IMR-90 (cell line): ENCODE data around the gene RNF225. TPM values are rescaled to one million over a fixed set of nuclear protein-coding genes. Genes with fewer than 3 reads are reported as not detected.

ENCODE experiments used
- ATAC-seq: fragments of 200-7000 bp; cut with Tn5 transposase; 2 replicates; pipeline ENCODE4 v1.9.1; 2020; ENCODE audit warnings: low read depth, mild to moderate bottlenecking, moderate library complexity
- BruUV-seq: library from RNA; stranded (reverse); fragments of 400-500 nt; replicated peaks from 2 replicates; lab custom pipeline; 2021; lab: Mats Ljungman, UMichigan
- CTCF ChIA-PET: fragments of 300-600 bp; formaldehyde crosslinking; extraction: SDS; loops from one replicate; lab custom pipeline; 2021; ENCODE audit warnings: antibody characterized with exemption; lab: Yijun Ruan, JAX
- POLR2A ChIA-PET: fragments of 300-600 bp; sonication (Branson Sonifier 250); formaldehyde crosslinking; loops from one replicate; lab custom pipeline; 2022; ENCODE audit warnings: antibody characterized with exemption; ENCODE audit not compliant: unreplicated experiment; lab: Charles Lee
- DNase-seq: peaks from one replicate; pipeline ENCODE4 v3.0.0; 2013
- H2AFZ ChIP-seq: replicated peaks from 2 replicates; pipeline ENCODE3; 2013; ENCODE audit warnings: low read length, mild to moderate bottlenecking; ENCODE audit not compliant: poor library complexity
- H2AK5ac ChIP-seq: 2 replicates; pipeline ENCODE4 v1.6.1; 2013; ENCODE audit warnings: low read depth, low read length, inconsistent platforms
- H2AK9ac ChIP-seq: replicated peaks from 2 replicates; pipeline ENCODE3; 2013; ENCODE audit warnings: mild to moderate bottlenecking, low read depth, low read length, moderate library complexity; ENCODE audit not compliant: poor library complexity
- H2BK120ac ChIP-seq: 2 replicates; pipeline ENCODE4 v1.6.1; 2013; ENCODE audit warnings: low read depth, low read length, inconsistent platforms
- H2BK15ac ChIP-seq: 3 replicates; pipeline ENCODE4 v1.6.1; 2013; ENCODE audit warnings: low read depth, low read length, inconsistent platforms
- H2BK20ac ChIP-seq: 2 replicates; pipeline ENCODE4 v1.6.1; 2013; ENCODE audit warnings: low read depth, mild to moderate bottlenecking, inconsistent platforms, low read length, moderate library complexity
- H2BK5ac ChIP-seq: 2 replicates; pipeline ENCODE4 v1.6.1; 2013; ENCODE audit warnings: mild to moderate bottlenecking, low read depth, low read length, inconsistent platforms; ENCODE audit not compliant: poor library complexity, severe bottlenecking
- H3K14ac ChIP-seq: replicated peaks from 2 replicates; pipeline ENCODE4 v1.6.1; 2013; ENCODE audit warnings: low read depth, low read length, inconsistent platforms
- H3K18ac ChIP-seq: 2 replicates; pipeline ENCODE4 v1.6.1; 2013; ENCODE audit warnings: low read depth, low read length, control low read depth
- H3K23ac ChIP-seq: 2 replicates; pipeline ENCODE4 v1.6.1; 2013; ENCODE audit warnings: low read depth, low read length, inconsistent platforms
- H3K27ac ChIP-seq: 2 replicates; pipeline ENCODE4 v1.5.1; 2013; ENCODE audit warnings: mild to moderate bottlenecking, control low read depth, low read length; ENCODE audit not compliant: insufficient read depth
- H3K27me3 ChIP-seq: 2 replicates; pipeline ENCODE4 v1.6.1; 2013; ENCODE audit warnings: low read length; ENCODE audit not compliant: control insufficient read depth, insufficient read depth
- H3K36me3 ChIP-seq: 2 replicates; pipeline ENCODE4 v1.6.1; 2013; ENCODE audit warnings: low read length, mixed read lengths; ENCODE audit not compliant: control insufficient read depth, insufficient read depth
- H3K4ac ChIP-seq: 2 replicates; pipeline ENCODE4 v1.6.1; 2013; ENCODE audit warnings: low read depth, low read length, inconsistent platforms
- H3K4me1 ChIP-seq: 2 replicates; pipeline ENCODE4 v1.6.1; 2013; ENCODE audit warnings: low read length, mixed read lengths; ENCODE audit not compliant: control insufficient read depth, insufficient read depth
- H3K4me2 ChIP-seq: 2 replicates; pipeline ENCODE4 v1.6.1; 2013; ENCODE audit warnings: low read depth, mild to moderate bottlenecking, control low read depth, low read length, moderate library complexity
- H3K4me3 ChIP-seq: 2 replicates; pipeline ENCODE4 v1.5.1; 2013; ENCODE audit warnings: low read depth, mild to moderate bottlenecking, control low read depth, low read length, moderate library complexity; ENCODE audit not compliant: insufficient read depth
- H3K56ac ChIP-seq: 2 replicates; pipeline ENCODE4 v1.6.1; 2013; ENCODE audit warnings: low read length, inconsistent platforms; ENCODE audit not compliant: insufficient read depth; ENCODE audit errors: extremely low read depth
- H3K79me1 ChIP-seq, 2 experiments: 2 replicates each; pipeline ENCODE4 v1.6.1; 2013; ENCODE audit warnings: low read length in 2 of 2, inconsistent platforms in 1 of 2, low read depth in 1 of 2
- H3K9ac ChIP-seq: 2 replicates; pipeline ENCODE4 v1.6.1; 2013; ENCODE audit warnings: low read depth, low read length, control low read depth
- H3K9me1 ChIP-seq: 2 replicates; pipeline ENCODE4 v1.6.1; 2013; ENCODE audit warnings: low read length, inconsistent platforms; ENCODE audit not compliant: insufficient read depth
- H3K9me3 ChIP-seq: 2 replicates; pipeline ENCODE4 v1.6.1; 2013; ENCODE audit warnings: low read length; ENCODE audit not compliant: control insufficient read depth, insufficient read depth
- H4K20me1 ChIP-seq: 2 replicates; pipeline ENCODE4 v1.6.1; 2013; ENCODE audit warnings: low read length, inconsistent platforms; ENCODE audit not compliant: insufficient read depth
- H4K5ac ChIP-seq: 2 replicates; pipeline ENCODE4 v1.6.1; 2013; ENCODE audit warnings: mild to moderate bottlenecking, low read depth, low read length, control low read depth
- H4K8ac ChIP-seq, 2 experiments: 2 replicates each; pipeline ENCODE4 v1.6.1; 2013; ENCODE audit warnings: low read depth in 2 of 2, low read length in 2 of 2, control low read depth in 1 of 2, inconsistent platforms in 1 of 2
- H4K91ac ChIP-seq: 2 replicates; pipeline ENCODE4 v1.6.1; 2013; ENCODE audit warnings: low read depth, low read length, inconsistent platforms; ENCODE audit not compliant: insufficient read depth
- MXI1 ChIP-seq: IDR thresholded peaks from 2 replicates; pipeline ENCODE4 v1.6.1; 2012; ENCODE audit warnings: low read depth, mild to moderate bottlenecking, low read length, moderate library complexity, borderline replicate concordance
- RFX5 ChIP-seq: IDR thresholded peaks from 2 replicates; pipeline ENCODE4 v1.8.0; 2012; ENCODE audit warnings: low read depth, mild to moderate bottlenecking, low read length, moderate library complexity
- WGBS, 2 experiments: methylation state at CpG; one replicate each; pipeline versions ENCODE4 v1.1.5 to v1.1.7; 2013; ENCODE audit warnings: missing lambda C conversion rate in 2 of 2; ENCODE audit not compliant: insufficient read length in 1 of 2; ENCODE audit errors: extremely low coverage in 2 of 2; 5-methylcytosine and 5-hydroxymethylcytosine counted together
- dilution Hi-C: fragments of 300-500 bp; cut with HindIII; formaldehyde crosslinking; loops from one replicate; pipeline ENCODE4 v1.14.3; 2018; ENCODE audit warnings: low sequenced_read_pairs; ENCODE audit not compliant: unreplicated experiment
- in situ Hi-C: fragments of 300-500 bp; cut with MboI; formaldehyde crosslinking; loops from 3 replicates; pipeline ENCODE4 v1.14.3; 2019; ENCODE audit warnings: low sequenced_read_pairs, inconsistent platforms, mixed read lengths
- intact Hi-C: fragments of 100-400 bp; cut with micrococcal nuclease; formaldehyde crosslinking; loops from 2 replicates; pipeline ENCODE4 v1.10.0; 2022
- polyA plus RNA-seq, 3 experiments: library from polyadenylated mRNA; depleted of rRNA; stranded (reverse); fragments of >200 nt; gene quantifications; 2 replicates each; pipeline ENCODE4 v1.2.3, GENCODE V29; 2012; ENCODE audit warnings: low replicate concordance in 1 of 3
- total RNA-seq: library from RNA; depleted of rRNA; stranded (reverse); fragments of >200 nt; gene quantifications from 2 replicates; pipeline ENCODE4 v1.2.3, GENCODE V29; 2012

RNF225 gene
- total and polyA plus RNA-seq, 2 of the 4 experiments (the other 2 are of a cell fraction) = 0.10 TPM; not detected in 1

- WGBS, 2 experiments = 92% methylated on average over 2 of the region's 4 CpGs; no CpG with 5 or more reads in 1 of the 2 experiments
- intact Hi-C loops (no loop called here), dilution Hi-C loops (no loop called here), in situ Hi-C loops (no loop called here)
- peaks cover 21% of the 10 kb centered on the region for H3K36me3 ChIP-seq
- H3K4me3 ChIP-seq = no peak overlapping the region
- ChIA-PET CTCF (no interaction called here), POLR2A (no interaction called here)
- H3K4ac ChIP-seq = no peak overlapping the region
- TF ChIP-seq RFX5 (no peak), MXI1 (no peak)
- H2BK15ac ChIP-seq = no peak overlapping the region
- no peak overlapping the region for H2AK5ac ChIP-seq
- no peak overlapping the region for H3K56ac ChIP-seq
- no peak overlapping the region for H3K23ac ChIP-seq
- peaks cover 5% of the 10 kb centered on the region for H3K4me1 ChIP-seq
- no peak overlapping the region for H2AFZ ChIP-seq
- no peaks in the 10 kb centered on the region for H3K9me1 ChIP-seq
- no peak overlapping the region for H2BK20ac ChIP-seq
- H4K20me1 ChIP-seq = peaks cover 19% of the 10 kb centered on the region
- H3K9me3 ChIP-seq = no peaks in the 10 kb centered on the region
- H4K91ac ChIP-seq = no peak overlapping the region
- no peak overlapping the region for H2BK120ac ChIP-seq
- DNase-seq = no peak
- no peak overlapping the region for H2AK9ac ChIP-seq
- H4K8ac ChIP-seq = no peak overlapping the region
- peaks cover under 1 to 28% of the 10 kb centered on the region in 2 experiments; a peak in 3 of 4 replicates for H3K79me1 ChIP-seq
- no peaks in the 10 kb centered on the region for H3K27me3 ChIP-seq
- H3K18ac ChIP-seq = no peak overlapping the region
- H3K9ac ChIP-seq = no peak overlapping the region
- no peak overlapping the region for H3K4me2 ChIP-seq
- no peak overlapping the region for H3K27ac ChIP-seq
- ATAC-seq = no peak
- H2BK5ac ChIP-seq = no peak overlapping the region
- BruUV-seq = no TSS peak
- no peak overlapping the region for H3K14ac ChIP-seq
- no peak overlapping the region for H4K5ac ChIP-seq
These were observed 2.6 kb downstream of the RNF225 start for GRCh38 chr19:58398087-58398486.
